ENCODE measurements around the gene ADGRV1.

- no peak for TF ChIP-seq CTCF (tag by site-specific recombination; IDR thresholded peaks at IDR 0.05)
- no peak for TF ChIP-seq MEIS1 (CRISPR knock-in tag; IDR thresholded peaks at IDR 0.05; ENCODE audit: borderline replicate concordance)
- no peak for TF ChIP-seq ZNF639 (tag by site-specific recombination; IDR thresholded peaks at IDR 0.05)
- TF ChIP-seq KLF9 (tag by site-specific recombination; IDR thresholded peaks at IDR 0.05; ENCODE audit: low read depth) = no peak
- TF ChIP-seq PATZ1 (tag by site-specific recombination; IDR thresholded peaks at IDR 0.05) = no peak
- TF ChIP-seq REST (tag by site-specific recombination; IDR thresholded peaks at IDR 0.05) = no peak
- no peak for TF ChIP-seq SP2 (tag by site-specific recombination; IDR thresholded peaks at IDR 0.05)
These were observed 436.2 kb downstream of the ADGRV1 start for GRCh38 chr5:90994796-90995195.
